ENCODE results near the gene EXOC8. TPM values are rescaled to one million over a fixed set of nuclear protein-coding genes. Genes with fewer than 3 reads are reported as not detected.

EXOC8 gene
- total and polyA plus RNA-seq, 2 of the 8 experiments (the other 6 are each of a cell fraction or from before 2014, with no cell fraction given), result 2.0 to 9.8 TPM

- no peaks in the 10 kb centered on the region for H3K27me3 ChIP-seq (replicated peaks in 1 of 4; ENCODE audit: control insufficient read depth in 3 of 4, extremely low read depth in 1 of 4, insufficient read depth in 3 of 4, low read length in 3 of 4)
- no peak overlapping the region for H4K91ac ChIP-seq (replicated peaks; ENCODE audit: insufficient read length, low read length)
- H4K5ac ChIP-seq (ENCODE audit: insufficient read length, low read depth, low read length), result no peak overlapping the region
- 87% methylated on average over 5 of the region's 5 CpGs; no CpG with 5 or more reads in 1 of the 2 experiments for WGBS, 2 experiments (ENCODE audit: extremely low coverage in 1 of 2, insufficient coverage in 1 of 2, insufficient read length in 1 of 2, insufficient replicate concordance in 2 of 2, low coverage in 1 of 2, low lambda C conversion rate in 2 of 2, missing lambda C conversion rate in 1 of 2)
- no peak overlapping the region for H2BK15ac ChIP-seq (ENCODE audit: low read length)
- H3K4ac ChIP-seq (replicated peaks; ENCODE audit: insufficient read length, low read depth, low read length), result no peak overlapping the region
- no peak overlapping the region for H3K14ac ChIP-seq (ENCODE audit: insufficient read length)
- no peak overlapping the region for H3K18ac ChIP-seq (ENCODE audit: extremely low read depth, low read length)
- H3K79me1 ChIP-seq (ENCODE audit: low read depth, low read length), result no peaks in the 10 kb centered on the region
- no peak overlapping the region for H2AFZ ChIP-seq (ENCODE audit: low read length)
- ChIA-PET POLR2A (ENCODE audit: partially characterized antibody) (no interaction called here), CTCF (ENCODE audit: partially characterized antibody) (interaction anchor here (0.6 to 1.2 kb wide), 2 partner anchors 16 to 153 kb away, joined by 3 to 4 read pairs; no protein-coding TSS in a partner anchor)
- FAIRE-seq (no peak), DNase-seq (ENCODE audit: low read depth in 1 of 2, low spot score in 2 of 2) (no peak)
- H2BK5ac ChIP-seq (ENCODE audit: low read depth, low read length), result no peak overlapping the region
- H4K20me1 ChIP-seq (replicated peaks in 1 of 2; ENCODE audit: control insufficient read depth in 1 of 2, insufficient read depth in 2 of 2, low read length in 2 of 2), result peaks cover 0 to 1% of the 10 kb centered on the region in 2 experiments
- H3K4me1 ChIP-seq (replicated peaks in 1 of 4; ENCODE audit: control insufficient read depth in 3 of 4, insufficient read depth in 4 of 4, low read length in 3 of 4), result peaks cover 0 to 6% (median 0%) of the 10 kb centered on the region in 4 experiments; a peak in 2 of 7 replicates
- no peak overlapping the region for H3K9ac ChIP-seq (replicated peaks in 1 of 4; ENCODE audit: extremely low read depth in 1 of 4, low read depth in 3 of 4, low read length in 3 of 4)
- H4K8ac ChIP-seq (ENCODE audit: extremely low read depth, insufficient read depth, low read length), result no peak overlapping the region
- H3K23me2 ChIP-seq (ENCODE audit: low read depth, low read length), result no peaks in the 10 kb centered on the region
- H3K79me2 ChIP-seq (ENCODE audit: control insufficient read depth in 1 of 2, insufficient read depth in 2 of 2, low read length in 2 of 2), result no peaks in the 10 kb centered on the region
- H3K4me2 ChIP-seq (ENCODE audit: insufficient read depth in 1 of 2, low read depth in 2 of 2, low read length in 2 of 2), result no peak overlapping the region
- no peak overlapping the region for H2AK5ac ChIP-seq (ENCODE audit: low read depth, low read length)
- no peak overlapping the region for H2BK12ac ChIP-seq (ENCODE audit: low read depth, low read length)
- H2BK20ac ChIP-seq (ENCODE audit: low read length), result no peak overlapping the region
- H3K4me3 ChIP-seq (ENCODE audit: extremely low read depth in 1 of 4, insufficient read depth in 2 of 4, low read depth in 3 of 4, low read length in 4 of 4), result no peak overlapping the region
- no peak overlapping the region for H3K27ac ChIP-seq (ENCODE audit: low read depth, low read length)
- H2BK120ac ChIP-seq (replicated peaks; ENCODE audit: low read depth, low read length), result no peak overlapping the region
- TF ChIP-seq, protein P1, sequence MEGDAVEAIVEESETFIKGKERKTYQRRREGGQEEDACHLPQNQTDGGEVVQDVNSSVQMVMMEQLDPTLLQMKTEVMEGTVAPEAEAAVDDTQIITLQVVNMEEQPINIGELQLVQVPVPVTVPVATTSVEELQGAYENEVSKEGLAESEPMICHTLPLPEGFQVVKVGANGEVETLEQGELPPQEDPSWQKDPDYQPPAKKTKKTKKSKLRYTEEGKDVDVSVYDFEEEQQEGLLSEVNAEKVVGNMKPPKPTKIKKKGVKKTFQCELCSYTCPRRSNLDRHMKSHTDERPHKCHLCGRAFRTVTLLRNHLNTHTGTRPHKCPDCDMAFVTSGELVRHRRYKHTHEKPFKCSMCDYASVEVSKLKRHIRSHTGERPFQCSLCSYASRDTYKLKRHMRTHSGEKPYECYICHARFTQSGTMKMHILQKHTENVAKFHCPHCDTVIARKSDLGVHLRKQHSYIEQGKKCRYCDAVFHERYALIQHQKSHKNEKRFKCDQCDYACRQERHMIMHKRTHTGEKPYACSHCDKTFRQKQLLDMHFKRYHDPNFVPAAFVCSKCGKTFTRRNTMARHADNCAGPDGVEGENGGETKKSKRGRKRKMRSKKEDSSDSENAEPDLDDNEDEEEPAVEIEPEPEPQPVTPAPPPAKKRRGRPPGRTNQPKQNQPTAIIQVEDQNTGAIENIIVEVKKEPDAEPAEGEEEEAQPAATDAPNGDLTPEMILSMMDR (IDR thresholded peaks at IDR 0.05; ENCODE audit: control extremely low read depth in 1 of 3, insufficient read depth in 1 of 3, low read depth in 1 of 3, low read length in 3 of 3), result no peak
- TF ChIP-seq, protein P2, sequence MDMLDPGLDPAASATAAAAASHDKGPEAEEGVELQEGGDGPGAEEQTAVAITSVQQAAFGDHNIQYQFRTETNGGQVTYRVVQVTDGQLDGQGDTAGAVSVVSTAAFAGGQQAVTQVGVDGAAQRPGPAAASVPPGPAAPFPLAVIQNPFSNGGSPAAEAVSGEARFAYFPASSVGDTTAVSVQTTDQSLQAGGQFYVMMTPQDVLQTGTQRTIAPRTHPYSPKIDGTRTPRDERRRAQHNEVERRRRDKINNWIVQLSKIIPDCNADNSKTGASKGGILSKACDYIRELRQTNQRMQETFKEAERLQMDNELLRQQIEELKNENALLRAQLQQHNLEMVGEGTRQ (IDR thresholded peaks at IDR 0.05; ENCODE audit: low read length), result 0 out of 2 replicates have a peak, but pooled peaks have one; percentile 16
- TF ChIP-seq TAF7 (optimal IDR thresholded peaks at IDR 0.05; ENCODE audit: borderline replicate concordance, low read depth, low read length) (no peak), NRF1 (IDR thresholded peaks at IDR 0.05; ENCODE audit: low read depth, low read length) (no peak)
- no peak overlapping the region for H3K56ac ChIP-seq (replicated peaks; ENCODE audit: insufficient read length, low read depth, low read length)
- H3K9me3 ChIP-seq (ENCODE audit: insufficient read depth in 2 of 2, low read depth in 1 of 2, low read length in 1 of 2), result no peaks in the 10 kb centered on the region
- H3K36me3 ChIP-seq (ENCODE audit: control insufficient read depth in 2 of 4, insufficient read depth in 4 of 4, low read length in 3 of 4), result no peaks in the 10 kb centered on the region
- no peak overlapping the region for H3K23ac ChIP-seq (ENCODE audit: insufficient read length)
Measured at GRCh38 chr1:231376875-231377549, 39.4 kb upstream of the EXOC8 start.
